Hepatic stellate cell (primary cell): ENCODE results near the gene STX1B.
"Not testable (repeated sequence)": the region's sequence is repeated elsewhere in the genome, so short reads cannot be mapped to it uniquely, and the experiment has no call there.

Experiments used
- DNase-seq: peaks from one replicate; pipeline ENCODE4 v3.0.0; 2011; ENCODE audit warnings: low spot score

The STX1B gene

DNA sequence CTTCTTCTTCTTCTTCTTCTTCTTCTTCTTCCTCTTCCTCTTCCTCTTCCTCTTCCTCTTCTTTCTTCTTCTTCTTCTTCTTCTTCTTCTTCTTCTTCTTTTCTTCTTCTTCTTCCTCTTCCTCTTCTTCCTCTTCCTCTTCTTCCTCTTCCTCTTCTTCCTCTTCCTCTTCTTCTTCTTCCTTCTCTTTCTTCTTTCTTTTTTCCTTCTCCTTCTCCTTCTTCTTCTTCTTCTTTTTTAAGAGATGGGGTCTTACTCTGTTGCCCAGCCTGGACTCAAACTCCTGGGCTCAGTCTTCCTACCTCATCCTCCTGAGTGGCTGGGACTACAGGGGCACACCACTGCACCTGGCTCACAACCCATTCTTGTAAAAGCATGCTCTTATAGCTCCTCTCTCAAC is 2.9 kb upstream of the STX1B start:
- DNase-seq: not testable (repeated sequence)

DNA sequence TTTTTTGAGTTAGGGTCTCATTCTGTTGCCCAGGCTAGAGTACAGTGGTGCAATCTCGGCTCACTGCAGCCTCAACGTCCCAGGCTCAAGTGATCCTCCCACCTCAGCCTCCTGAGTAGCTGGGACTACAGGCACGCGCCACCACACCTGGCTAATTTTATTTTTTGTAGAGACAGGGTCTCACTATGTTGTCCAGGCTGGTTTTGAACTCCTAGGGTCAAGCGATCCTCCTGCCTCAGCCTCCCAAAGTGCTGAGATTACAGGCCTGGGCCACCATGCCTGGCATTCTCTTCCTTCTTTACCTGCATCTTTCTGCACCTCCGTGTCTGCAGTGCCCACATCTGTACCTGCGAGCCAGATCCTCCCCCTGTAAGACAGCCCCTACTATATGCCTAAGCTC is 1.4 kb upstream of the STX1B start:
- DNase-seq: not testable (repeated sequence)

DNA sequence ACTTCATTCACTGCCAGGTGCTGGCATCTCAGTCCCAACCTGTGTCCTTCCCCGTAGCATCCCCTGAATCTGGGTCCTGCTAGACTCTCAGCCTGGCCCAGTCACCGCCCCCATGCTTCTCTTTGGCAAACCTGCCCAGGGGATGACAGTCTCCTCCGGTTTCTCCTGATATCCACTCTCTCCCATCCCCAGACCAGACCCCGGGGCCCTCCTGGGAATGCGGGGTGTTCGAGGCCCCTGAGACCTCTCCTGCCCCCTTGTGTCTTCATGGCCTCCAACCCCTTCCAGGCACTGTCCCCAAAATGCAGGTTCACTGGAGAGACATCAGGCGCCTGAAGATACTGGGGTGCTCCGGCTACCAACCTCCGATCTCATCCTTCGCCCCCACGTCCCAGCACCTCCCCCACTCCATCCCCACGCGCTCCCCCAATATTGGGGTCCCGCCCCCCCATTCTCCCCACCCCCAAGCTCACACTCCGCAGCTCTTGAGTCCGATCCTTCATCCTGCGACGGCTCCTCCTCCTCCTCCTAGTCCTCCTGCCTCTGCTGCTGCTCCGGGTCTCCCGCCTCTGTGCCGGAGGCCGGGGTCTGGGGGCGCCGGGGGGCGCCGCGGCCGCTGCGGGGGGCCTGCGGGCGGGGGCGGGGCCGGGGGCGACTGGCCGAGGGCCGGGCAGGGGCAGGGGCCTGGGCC is 399 bp downstream of the STX1B start:
- no peak for DNase-seq

DNA sequence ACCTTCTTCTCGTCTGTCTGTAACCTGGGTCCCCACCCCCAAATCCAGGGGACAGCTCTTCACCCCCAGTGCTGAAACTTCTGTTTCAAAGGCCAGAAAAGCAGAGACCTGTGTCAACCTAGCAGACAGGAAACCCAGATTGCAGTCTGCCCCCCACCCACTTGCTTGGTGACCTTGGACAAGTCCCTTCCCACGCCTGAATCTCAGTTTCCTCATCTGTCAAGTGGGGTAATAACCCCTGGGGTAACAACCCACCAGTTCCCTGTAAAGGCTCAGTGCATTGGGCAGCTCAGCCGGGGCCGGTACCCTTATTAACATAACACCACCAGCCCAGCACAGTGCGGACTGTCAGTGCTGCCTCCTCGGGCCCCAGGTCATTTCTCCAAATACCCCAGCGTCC is 1.3 kb downstream of the STX1B start:
- DNase-seq: no peak

DNA sequence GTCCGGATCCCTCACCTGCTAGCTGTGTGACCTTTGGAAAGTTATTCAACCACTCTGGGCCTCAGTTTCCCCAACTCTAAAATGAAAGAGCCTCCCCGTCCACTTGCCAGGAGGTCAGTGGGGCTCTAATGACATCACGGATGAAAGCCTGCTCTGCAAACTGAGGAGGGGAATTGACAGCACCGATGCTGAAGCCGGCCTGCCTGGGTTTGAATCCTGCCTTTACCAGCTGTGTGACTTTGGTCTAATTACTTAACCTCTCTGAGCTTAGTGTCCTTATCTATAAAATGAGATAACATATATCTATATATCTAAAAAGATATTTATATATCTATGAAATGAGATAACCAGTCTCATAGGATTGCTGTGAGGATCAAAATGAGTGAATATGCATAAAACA is 1.9 kb downstream of the STX1B start:
- no peak for DNase-seq

DNA sequence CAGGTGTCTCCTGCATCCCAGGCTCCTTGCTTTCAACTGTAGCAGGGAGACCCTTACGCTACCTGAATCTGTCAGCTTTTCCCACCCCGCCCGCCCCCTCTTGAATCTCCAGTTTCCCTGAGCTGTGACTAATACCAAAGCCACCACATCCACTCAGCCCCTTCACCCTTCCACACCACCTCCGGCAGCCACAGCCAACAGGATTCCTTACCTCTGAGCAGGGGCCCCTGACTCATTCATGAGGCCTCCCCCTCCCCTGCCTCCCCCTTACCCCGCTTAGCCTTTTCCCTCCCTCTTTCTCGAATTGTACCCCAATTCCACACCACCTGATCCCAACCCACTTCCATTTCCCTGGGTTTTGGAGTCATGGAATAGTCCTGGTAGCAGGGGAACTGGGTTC is 2.3 kb downstream of the STX1B start:
- peak; percentile 86 for DNase-seq

DNA sequence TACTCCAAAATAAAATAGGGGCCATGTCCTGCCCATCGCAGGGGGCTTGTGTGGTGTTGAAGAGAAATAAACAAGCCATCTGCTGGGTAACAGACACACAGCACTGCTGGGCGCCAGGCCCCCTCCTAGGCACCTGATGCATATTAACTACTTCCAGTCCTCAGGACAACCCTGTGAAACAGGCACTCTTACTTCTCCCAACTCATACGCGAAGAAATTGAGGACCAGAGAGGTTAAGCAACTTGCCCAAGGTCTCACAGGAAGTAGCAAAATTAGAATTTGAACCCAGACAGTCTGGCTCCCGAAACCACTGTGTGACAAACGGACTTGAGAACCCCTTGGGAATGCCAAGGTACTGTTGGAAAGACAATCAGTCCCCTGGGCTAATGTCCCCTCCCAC is 2.8 kb downstream of the STX1B start:
- no peak for DNase-seq

DNA sequence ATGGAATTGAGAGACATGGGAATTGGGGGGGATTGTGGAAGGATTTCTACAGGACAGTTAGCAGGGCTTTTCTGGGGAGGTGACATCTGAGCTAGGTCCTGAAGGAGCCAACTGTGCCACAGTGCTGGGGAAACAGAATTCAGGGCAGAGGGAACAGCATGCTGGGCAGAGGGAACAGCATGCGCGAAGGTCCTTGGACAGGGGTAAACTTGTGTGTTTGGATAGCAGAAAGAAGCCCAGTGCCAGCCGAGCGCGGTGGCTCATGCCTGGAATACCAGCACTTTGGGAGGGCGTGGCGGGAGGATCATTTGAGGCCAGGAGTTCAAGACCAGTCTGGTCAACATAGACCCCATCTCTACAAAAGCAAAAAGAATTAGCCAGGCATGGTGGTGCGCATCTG is 3.8 kb downstream of the STX1B start:
- no peak for DNase-seq

DNA sequence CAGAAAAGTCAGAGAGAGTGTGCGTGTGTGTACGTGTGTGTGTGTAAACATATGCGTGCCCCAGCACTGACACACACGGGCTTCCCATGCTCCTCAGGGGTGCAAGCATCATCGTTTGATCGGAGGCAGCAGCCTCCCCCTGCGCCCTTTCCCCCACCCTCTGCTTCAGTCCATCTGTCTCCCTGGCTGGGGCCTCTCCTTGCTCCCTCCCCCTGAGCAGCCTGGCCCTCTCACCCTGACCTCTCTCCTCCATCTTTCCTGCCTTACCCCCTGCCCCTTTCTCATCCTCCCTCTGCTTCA is 4.4 kb downstream of the STX1B start:
- no peak for DNase-seq

DNA sequence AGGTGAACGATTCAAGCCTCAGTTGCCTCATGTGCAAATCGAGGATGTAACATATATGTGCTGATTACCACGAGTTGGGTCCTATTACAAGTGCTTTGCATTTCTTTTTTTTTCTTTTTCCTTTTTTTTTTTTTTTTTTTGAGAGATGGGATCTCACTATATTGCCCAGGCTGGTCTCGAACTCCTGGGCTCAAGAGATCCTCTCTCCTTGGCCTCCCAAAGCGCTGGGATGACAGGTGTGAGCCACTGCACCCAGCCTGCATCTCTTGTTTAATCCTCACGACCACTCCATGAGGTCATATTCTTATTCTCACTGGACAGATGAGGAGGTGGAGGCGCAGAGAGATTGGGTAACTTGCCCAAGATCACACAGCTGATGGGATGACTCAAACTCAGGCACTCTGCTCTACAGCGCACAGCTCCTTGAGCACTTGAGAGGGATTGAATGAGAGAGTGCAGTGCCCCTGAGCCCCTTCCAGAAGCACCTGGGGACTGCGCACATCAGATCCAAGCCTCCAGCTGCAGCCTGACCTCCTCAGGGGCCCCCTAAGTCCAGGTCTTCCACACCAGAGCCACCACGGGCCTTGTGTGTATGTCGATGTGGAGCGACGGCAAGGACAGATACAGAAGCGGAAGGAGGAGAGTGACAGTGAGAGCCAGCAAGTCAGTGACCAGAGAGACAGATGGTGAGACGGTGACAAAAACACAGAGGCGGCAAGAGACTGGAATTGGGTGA is 4.9 kb downstream of the STX1B start:
- no peak for DNase-seq

DNA sequence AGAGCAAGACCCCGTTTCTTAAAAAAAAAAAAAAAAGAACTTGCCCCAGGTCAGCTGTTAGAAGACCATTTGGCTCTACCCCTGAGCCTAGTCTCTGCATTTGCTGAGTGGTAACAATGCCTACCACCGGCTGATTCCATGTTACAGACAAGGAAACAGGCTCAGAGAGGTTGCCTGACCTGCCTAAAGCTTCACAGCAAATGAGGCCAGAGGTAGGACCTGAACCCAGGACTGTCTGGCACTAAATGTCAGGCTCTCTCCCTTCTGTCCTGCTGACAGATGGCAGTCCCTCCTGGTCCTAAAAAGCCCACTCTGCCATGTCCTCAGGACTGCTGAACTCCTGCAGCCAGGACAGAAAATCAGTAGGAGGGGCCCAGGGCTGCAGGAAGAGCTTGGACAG is 5.8 kb downstream of the STX1B start:
- no peak for DNase-seq

DNA sequence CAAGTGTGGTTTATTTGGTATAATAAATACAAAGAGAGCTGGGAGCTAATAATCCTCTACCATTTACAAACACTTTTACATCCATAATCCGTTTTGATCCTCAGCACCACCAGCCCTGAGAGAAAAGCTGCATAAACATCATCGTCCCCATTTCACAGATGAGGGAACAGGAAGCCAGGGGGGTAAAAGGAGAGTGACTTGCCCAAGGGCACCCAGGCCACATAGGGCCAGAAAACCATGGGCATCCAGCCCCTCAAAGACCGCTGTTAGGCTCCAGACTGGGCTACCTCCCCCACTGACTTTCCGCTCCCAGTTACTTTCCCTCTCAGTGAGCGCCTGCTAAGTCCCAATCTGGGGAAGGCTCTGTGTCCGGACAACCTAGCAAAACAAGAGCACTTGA is 6.7 kb downstream of the STX1B start:
- DNase-seq: no peak

DNA sequence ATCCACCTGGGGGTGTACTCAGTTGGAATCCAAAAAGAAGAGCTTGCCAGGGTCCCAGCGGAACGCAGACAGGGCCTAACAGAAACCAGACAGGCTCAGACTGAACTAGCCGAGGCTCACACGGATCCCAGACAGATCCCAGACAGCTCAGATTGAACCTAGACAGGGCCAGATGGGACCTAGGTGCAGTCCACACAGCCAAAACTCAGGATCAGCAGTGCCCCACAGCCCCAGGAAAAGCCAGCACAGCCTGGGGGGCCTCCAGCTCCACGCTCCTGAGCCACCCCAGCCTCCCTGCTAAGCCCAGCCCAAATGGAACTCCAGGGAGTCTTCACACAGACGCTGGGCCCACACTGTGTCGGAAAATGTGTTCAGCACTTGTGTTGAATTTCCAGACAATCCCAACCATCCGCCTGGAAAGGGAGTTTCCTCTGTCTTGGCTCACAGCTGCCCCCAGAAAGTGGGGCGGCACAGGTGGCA is 7.5 kb downstream of the STX1B start:
- DNase-seq: no peak

DNA sequence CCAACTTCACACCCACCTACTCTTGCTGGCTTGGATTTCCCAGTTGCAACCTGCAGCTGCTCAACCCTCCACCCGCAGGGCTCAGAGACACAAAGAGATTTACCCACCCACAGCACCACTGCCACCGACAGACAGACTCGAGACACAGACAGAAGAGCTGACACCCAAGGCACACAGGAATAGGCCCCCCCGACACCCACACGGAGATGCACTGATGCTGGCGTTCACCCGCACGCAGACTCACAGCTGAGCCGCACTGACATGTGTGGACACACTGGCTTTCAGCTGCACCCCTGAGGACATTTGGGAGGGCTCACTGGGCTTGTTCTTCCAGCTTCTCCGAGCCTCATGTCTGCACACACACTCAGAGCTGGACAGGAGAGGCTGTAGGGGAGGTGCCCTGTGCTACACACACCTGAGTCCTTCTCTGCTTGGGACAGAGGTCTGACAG is 8.2 kb downstream of the STX1B start:
- DNase-seq: no peak

DNA sequence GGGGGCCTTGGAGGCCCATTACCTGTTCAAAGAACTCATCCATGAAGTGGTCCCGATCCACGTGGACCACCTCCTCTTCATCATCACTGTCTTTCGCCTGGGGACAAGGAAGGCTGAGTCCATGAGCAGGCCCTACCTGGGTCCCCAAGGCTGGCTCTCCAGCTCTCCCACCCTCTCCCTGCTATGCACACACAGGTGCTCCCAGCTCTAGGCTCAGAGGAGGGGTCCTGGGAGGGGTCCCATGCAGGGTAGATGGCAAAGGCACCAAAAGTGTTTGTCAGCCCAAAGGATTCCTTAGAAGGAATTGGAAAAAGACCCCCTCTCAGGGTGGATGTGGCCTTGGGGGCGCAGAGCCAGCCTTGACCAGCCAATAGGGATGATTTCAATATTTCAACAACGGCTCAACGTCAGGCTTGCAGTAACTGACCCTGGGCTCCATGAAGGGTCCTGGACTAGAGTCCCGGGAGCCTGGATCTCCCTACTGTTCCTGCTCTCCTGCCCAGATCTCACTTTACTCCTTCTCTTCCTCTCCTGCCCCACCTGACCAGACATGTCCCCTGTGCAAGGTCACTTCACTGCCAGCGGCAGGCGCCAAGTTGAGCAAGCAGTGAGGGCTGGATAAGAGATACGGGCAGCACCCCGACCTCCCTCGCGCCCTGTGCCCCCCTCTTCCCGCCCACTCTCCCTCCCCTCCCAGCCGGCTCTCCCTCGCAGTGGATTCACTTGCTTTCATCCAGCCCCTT is 8.8 kb downstream of the STX1B start:
- no peak for DNase-seq

DNA sequence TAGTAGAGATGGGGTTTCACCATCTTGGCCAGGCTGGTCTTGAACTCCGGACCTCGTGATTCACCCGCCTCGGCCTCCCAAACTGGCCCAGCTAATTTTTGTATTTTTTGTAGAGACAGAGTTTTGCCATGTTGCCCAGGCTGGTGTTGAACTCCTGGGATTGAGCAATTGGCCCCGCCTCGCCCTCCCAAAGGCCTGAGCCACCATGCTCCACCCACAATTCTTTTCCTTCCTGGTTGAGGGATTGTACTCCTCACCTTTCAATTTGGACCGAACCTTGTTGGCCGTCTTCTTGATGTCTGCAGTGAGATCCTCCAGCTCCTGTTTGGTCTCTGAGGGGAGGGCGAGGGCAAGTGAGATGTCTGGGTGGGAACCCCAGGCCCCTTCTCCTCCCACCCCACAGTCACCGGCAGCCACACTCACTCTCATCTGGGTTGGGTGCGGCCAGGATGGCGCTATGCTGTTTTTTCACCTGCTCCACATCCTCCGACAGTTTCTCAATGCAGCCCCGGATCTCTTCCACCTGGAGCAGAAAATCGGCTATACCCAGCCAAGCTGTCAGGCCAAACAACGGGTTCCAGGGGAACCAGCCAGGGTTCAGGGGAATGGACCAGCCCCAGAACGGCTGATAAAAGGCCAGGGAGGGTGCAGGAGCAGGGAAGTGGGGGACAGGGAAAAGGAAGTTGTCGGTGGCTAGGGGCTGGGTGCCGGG is 9.6 kb downstream of the STX1B start:
- DNase-seq: no peak

DNA sequence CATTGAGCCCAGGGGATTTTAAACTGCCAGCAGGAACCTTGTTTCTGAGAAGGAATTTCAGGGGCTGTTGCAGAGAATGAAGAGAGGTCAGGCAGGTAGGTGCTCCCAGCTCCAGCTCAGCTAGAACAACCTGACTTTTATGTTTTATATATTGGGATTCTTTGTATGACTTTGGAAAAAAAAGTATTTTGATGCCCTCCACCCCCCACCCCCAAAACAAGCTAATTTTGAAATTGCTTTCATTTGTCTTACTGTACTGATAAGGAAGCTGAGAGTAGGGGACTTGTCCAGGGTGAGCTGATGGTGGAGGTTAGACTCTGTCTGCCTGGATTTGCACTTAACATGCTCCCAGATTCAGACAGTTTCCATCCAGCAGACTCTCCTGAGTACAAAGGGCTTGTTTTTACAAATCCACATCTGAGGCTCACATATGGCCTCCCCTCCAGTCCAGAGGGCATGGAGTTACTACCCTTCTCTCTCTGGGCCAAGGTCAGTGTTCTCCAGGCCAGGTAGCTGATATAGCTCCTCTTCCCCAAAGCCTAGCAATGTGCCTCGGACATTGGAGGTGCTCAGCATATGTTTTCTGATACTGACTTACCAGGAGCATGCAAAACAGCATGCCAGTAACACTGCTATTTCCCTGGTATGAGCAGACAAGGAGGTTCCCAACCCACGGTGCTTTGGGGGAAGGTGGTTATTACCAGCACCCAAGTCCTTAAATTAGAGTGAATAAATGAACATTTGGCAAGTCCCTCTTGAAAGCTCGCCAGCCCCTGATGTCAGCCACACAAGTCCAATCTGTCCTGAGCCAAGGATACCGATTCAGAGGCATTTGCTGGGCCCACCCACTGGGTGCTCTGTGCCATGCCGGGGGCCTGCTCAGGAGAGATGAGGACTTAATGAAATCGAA is 11.3 kb downstream of the STX1B start:
- no peak for DNase-seq

DNA sequence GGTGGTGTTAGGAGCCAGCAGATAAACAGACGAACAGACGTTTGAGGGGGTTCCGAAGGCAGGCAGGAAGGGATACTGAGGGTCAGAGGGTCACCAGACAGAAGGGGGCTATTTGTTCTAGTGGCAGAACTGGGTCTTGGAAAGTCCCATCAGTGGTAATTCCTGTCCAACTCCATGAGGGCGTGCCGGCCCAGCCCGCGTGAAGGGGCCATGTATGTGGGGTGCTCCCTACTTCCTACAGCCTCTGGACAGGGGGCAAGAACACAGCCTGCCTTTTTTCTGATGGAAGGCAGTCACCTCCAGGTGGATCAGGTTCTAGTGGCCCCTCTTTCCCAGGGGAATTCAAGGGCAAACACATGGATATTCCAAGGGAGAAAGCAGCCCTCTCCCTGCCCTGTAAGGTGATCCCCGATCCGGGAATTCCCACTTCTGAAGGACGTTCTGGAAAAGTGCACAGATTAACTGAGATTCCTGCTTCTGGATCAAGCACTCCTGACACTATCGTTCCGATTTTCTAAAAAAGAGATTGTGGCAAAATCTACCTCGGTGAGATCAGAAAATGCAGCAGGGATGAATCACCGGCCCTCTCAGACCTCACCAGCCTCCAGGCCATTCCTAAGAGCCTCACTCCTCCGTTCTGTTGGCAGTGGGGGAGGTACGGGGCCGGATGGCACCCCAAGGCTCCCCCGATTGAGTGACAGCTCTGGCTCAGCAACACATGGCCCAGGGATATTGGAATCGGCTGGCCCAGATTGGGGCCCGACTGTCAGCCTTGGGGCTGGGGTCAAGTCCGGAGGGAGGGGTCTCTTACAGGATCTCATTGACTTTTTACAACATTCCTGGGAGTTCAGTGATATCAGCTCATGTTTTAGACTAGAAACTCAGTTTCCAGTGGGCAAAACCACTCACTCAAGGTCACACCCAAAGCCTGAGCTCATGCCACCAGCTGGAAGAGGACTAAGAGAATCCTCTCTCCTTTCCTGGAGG is 12.4 kb downstream of the STX1B start:
- peak; percentile 97 for DNase-seq

DNA sequence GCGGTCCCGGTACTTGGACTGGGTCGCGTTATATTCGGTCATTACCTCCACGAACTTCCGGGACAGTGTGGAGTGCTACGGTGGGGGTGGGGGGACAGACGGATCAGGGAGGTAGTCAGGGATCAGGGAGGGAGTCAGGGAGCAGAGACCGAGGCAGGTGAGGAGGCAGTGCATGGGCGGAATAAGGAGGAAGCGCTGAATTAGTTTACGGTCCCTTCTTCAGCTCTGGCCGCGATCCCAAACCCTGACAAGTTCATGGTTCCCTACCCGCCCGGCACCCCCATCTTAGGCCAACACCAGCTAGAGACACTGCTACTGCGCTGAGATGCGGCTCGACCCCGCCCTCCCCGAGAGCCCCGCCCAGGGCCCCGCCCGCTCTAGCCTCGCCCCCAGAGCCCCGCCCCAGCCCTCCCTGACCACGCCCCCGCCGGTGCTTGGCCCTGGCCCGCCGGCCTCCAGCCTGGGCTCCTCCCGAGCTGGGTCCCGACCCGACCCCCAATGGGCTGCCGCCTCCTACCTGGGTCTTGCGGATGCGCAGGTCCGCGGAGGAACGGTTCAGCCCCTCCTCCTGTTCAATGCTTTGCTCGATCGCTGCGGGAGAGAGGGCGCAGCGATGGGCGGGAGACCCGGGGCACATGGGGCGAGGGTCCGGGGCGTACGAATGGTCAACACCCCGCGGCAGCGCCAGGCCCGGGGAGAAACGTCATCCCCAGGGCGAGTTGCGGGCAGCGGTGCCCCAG is 13.3 kb downstream of the STX1B start:
- DNase-seq: peak; percentile 95
